Common myeloid progenitor, CD34-positive (primary cell): ENCODE data around the gene PTPN13.

Source experiments
- CTCF ChIA-PET: fragments of 350-600 bp; sonication (Branson Sonifier 250); formaldehyde crosslinking; loops from one replicate; lab custom pipeline; 2021; ENCODE audit warnings: antibody characterized with exemption; lab: Charles Lee
- POLR2A ChIA-PET: fragments of 350-600 bp; sonication (Branson Sonifier 250); formaldehyde crosslinking; loops from one replicate; lab custom pipeline; 2021; ENCODE audit warnings: antibody characterized with exemption; lab: Charles Lee
- DNase-seq, 3 donors: peaks; one replicate each; pipeline versions ENCODE4 v3.0.0 to v3.0.0-alpha.2; 2013
- H3K27ac ChIP-seq, 2 experiments: 1 replicate in 1 of 2; 2 replicates in 1 of 2; pipeline ENCODE4 v1.7.0; 2013; ENCODE audit warnings: inconsistent platforms in 2 of 2, low read length in 2 of 2, mild to moderate bottlenecking in 2 of 2, low read depth in 1 of 2, moderate library complexity in 1 of 2; ENCODE audit not compliant: severe bottlenecking in 2 of 2, insufficient read depth in 1 of 2, poor library complexity in 1 of 2
- H3K27me3 ChIP-seq, 5 experiments: replicated peaks in 2 of 5; 1 replicate in 3 of 5; 2 replicates in 2 of 5; pipeline versions ENCODE4 v1.6.1 to v1.7.0; 2013; ENCODE audit warnings: low read length in 4 of 5, mild to moderate bottlenecking in 2 of 5, moderate library complexity in 2 of 5, inconsistent platforms in 1 of 5; ENCODE audit not compliant: insufficient read depth in 5 of 5, control insufficient read depth in 4 of 5
- H3K36me3 ChIP-seq, 4 experiments: 1 replicate in 2 of 4; 2 replicates in 2 of 4; pipeline versions ENCODE4 v1.6.1 to v1.7.0; 2013; ENCODE audit warnings: low read length in 3 of 4, control low read depth in 1 of 4, mild to moderate bottlenecking in 1 of 4; ENCODE audit not compliant: control insufficient read depth in 4 of 4, insufficient read depth in 4 of 4
- H3K4me1 ChIP-seq, 4 experiments: 1 replicate in 3 of 4; 2 replicates in 1 of 4; pipeline versions ENCODE4 v1.6.1 to v1.7.1; 2013; ENCODE audit warnings: low read length in 3 of 4, mild to moderate bottlenecking in 3 of 4, control low read depth in 1 of 4, inconsistent platforms in 1 of 4, moderate library complexity in 1 of 4; ENCODE audit not compliant: control insufficient read depth in 4 of 4, insufficient read depth in 4 of 4; ENCODE audit errors: control extremely low read depth in 1 of 4
- H3K4me3 ChIP-seq, 7 experiments: 1 replicate in 4 of 7; 2 replicates in 3 of 7; pipeline versions ENCODE4 v1.5.1 to v1.7.0; 2013; ENCODE audit warnings: mild to moderate bottlenecking in 7 of 7, low read length in 6 of 7, moderate library complexity in 6 of 7, inconsistent platforms in 2 of 7, low read depth in 2 of 7, control low read depth in 1 of 7; ENCODE audit not compliant: insufficient read depth in 4 of 7, control insufficient read depth in 1 of 7; ENCODE audit errors: extremely low read depth in 1 of 7
- H3K9me3 ChIP-seq, 5 experiments: 1 replicate in 4 of 5; 2 replicates in 1 of 5; pipeline versions ENCODE4 v1.6.1 to v1.7.1; 2013; ENCODE audit warnings: low read length in 4 of 5, mild to moderate bottlenecking in 2 of 5, inconsistent platforms in 1 of 5, low read depth in 1 of 5, moderate library complexity in 1 of 5; ENCODE audit not compliant: control insufficient read depth in 4 of 5, insufficient read depth in 2 of 5; ENCODE audit errors: control extremely low read depth in 1 of 5
- whole genome bisulfite sequencing: methylation state at CpG from one replicate; pipeline ENCODE4 v1.1.5; 2013; ENCODE audit not compliant: insufficient coverage; 5-methylcytosine and 5-hydroxymethylcytosine counted together

PTPN13 gene

GRCh38 chr4:86675548-86675947, 81.4 kb downstream of the PTPN13 start:
- ChIA-PET POLR2A (no interaction called here), CTCF (interaction anchor here (1.0 kb wide), 1 partner anchor 11 kb away, joined by 3 read pairs; no protein-coding TSS in a partner anchor)
- Histone ChIP-seq H3K4me1 (no peaks in the 10 kb centered on the region), H3K27me3 (no peaks in the 10 kb centered on the region), H3K9me3 (no peaks in the 10 kb centered on the region), H3K27ac (no peak overlapping the region), H3K4me3 (no peak overlapping the region), H3K36me3 (no peaks in the 10 kb centered on the region)
- WGBS, result no CpG with 5 or more reads among the region's 1 CpG
- DNase-seq, result no peak

DNA sequence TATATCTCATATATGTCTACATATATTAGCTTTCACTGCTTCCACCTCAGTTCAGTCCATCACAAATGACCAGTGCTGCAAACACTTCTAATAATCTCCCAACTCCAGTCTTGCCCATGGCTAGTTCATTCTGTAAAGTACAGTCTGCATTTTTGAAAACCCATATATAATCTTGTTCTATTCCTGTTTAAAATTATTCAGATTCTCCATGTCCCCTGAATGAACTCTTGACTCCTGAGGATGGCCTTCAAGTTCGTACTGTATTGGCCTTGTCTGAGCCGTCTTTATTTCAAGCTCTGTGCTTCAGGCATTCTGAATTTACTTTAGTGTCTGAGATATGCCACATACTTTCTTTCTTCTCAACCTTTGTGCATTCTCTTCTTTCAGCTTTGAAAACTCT, 84.7 kb downstream of the PTPN13 start:
- WGBS, result 100% methylated on average over 2 of the region's 2 CpGs
- no peak overlapping the region for H3K27ac ChIP-seq
- no peaks in the 10 kb centered on the region for H3K4me1 ChIP-seq

GRCh38 chr4:86679441-86679840, 85.3 kb downstream of the PTPN13 start:
- Histone ChIP-seq H3K4me1 (no peaks in the 10 kb centered on the region), H3K4me3 (no peak overlapping the region), H3K36me3 (no peaks in the 10 kb centered on the region), H3K27ac (no peak overlapping the region), H3K27me3 (no peaks in the 10 kb centered on the region), H3K9me3 (no peaks in the 10 kb centered on the region)
- ChIA-PET CTCF (no interaction called here), POLR2A (no interaction called here)
- 100% methylated on average over 1 of the region's 2 CpGs for WGBS
- DNase-seq, result no peak

More for the DNA sequence above, 84.7 kb downstream of the PTPN13 start:
- no peaks in the 10 kb centered on the region for H3K36me3 ChIP-seq
- no peak for DNase-seq
- no peaks in the 10 kb centered on the region for H3K9me3 ChIP-seq
- POLR2A ChIA-PET, result no interaction called here
- CTCF ChIA-PET, result no interaction called here
- no peak overlapping the region for H3K4me3 ChIP-seq
- no peaks in the 10 kb centered on the region for H3K27me3 ChIP-seq

DNA sequence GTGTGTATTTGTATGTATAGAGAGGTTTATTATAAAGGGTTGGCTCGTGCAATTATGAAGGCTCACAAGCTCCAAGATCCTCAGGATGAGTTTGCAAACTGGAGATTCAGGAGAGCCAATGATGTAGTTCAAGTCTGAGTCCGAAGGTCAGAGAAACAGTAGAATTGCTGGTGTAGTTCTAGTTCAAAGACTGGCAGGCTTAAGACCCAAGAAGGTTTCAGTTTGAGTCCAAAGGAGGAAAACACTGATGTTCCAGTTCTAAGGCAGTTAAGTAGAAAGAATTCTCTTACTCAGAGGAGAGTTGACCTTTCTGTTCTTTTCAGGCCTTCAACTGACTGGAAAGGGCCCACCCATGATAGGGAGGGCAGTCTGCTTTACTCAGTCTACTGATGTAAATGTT, 89.1 kb downstream of the PTPN13 start:
- POLR2A ChIA-PET, result no interaction called here
- H3K27ac ChIP-seq, result no peak overlapping the region
- H3K4me3 ChIP-seq, result no peak overlapping the region
- no peaks in the 10 kb centered on the region for H3K27me3 ChIP-seq
- no peak for DNase-seq
- no peaks in the 10 kb centered on the region for H3K4me1 ChIP-seq
- H3K9me3 ChIP-seq, result no peaks in the 10 kb centered on the region
- CTCF ChIA-PET, result no interaction called here
- no peaks in the 10 kb centered on the region for H3K36me3 ChIP-seq
- WGBS, result 92% methylated on average over 2 of the region's 2 CpGs

DNA sequence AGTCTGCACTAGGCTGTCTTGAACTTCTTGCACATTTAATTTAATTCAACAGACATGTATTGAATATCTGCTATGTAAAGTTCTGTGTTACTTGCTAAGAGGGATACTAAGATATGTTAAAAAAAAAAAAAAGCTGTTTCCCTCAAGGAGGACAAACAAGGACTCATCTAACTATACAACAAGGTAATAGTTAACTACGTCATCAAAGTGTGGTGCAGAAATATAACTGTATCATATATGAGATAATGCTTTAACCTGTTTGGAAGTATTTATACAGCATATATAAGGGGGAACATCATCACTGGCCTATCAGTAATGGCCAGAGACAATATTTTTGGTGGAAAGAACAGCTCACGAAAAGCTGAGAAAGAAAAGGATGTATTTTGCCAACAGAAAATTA, 89.9 kb downstream of the PTPN13 start:
- DNase-seq, result no peak
- Histone ChIP-seq H3K36me3 (no peaks in the 10 kb centered on the region), H3K27me3 (no peaks in the 10 kb centered on the region), H3K27ac (no peak overlapping the region), H3K4me1 (no peaks in the 10 kb centered on the region), H3K4me3 (no peak overlapping the region), H3K9me3 (no peaks in the 10 kb centered on the region)
- 100% methylated on average over 1 of the region's 2 CpGs for WGBS
- CTCF ChIA-PET, result no interaction called here
- POLR2A ChIA-PET, result no interaction called here

GRCh38 chr4:86685401-86685800, 91.3 kb downstream of the PTPN13 start:
- Histone ChIP-seq H3K27ac (no peak overlapping the region), H3K27me3 (no peaks in the 10 kb centered on the region), H3K9me3 (no peaks in the 10 kb centered on the region), H3K36me3 (no peaks in the 10 kb centered on the region), H3K4me3 (no peak overlapping the region), H3K4me1 (no peaks in the 10 kb centered on the region)
- CTCF ChIA-PET, result no interaction called here
- POLR2A ChIA-PET, result no interaction called here
- DNase-seq, result no peak
- WGBS, result 100% methylated on average over 1 of the region's 3 CpGs

DNA sequence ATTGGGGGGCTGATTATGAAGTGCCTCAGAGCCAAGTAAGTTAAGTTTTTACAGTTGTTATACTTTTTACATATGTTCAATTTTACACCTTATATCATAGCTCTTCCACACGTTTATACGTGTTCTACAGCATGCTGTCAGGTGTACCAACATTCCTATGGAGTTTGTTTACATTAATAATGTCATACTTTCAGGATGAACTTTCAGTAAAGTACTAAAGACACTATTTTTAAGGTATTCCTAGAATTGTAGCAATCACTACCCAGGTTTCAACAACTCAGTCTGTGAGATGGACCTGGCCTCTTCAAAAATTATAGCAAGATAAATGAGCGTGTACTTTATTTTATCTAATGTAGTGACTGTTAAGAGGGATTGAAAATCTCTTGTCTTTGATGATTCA, 92.6 kb downstream of the PTPN13 start:
- Histone ChIP-seq H3K9me3 (no peaks in the 10 kb centered on the region), H3K4me3 (no peak overlapping the region), H3K36me3 (no peaks in the 10 kb centered on the region), H3K27ac (no peak overlapping the region), H3K27me3 (no peaks in the 10 kb centered on the region), H3K4me1 (no peaks in the 10 kb centered on the region)
- CTCF ChIA-PET, result no interaction called here
- DNase-seq, result no peak
- POLR2A ChIA-PET, result no interaction called here
- WGBS, result 100% methylated on average over 1 of the region's 3 CpGs
